ENCODE results near the gene TLL2.

The TLL2 gene

GRCh38 chr10:96468845-96469244 is 44.9 kb downstream of the TLL2 start:
- no peaks in the 10 kb centered on the region for H3K36me3 ChIP-seq (replicated peaks)
- peaks cover 4% of the 10 kb centered on the region for H3K4me1 ChIP-seq
- DNase-seq (ENCODE audit: low spot score in 2 of 2): no peak
- no peaks in the 10 kb centered on the region; the same call in 1 of the 2 replicates for H3K9me3 ChIP-seq
- H3K4me3 ChIP-seq: no peak overlapping the region
- in situ Hi-C loops (cut with MboI; ENCODE audit: low sequenced_read_pairs): no loop called here
- H3K27me3 ChIP-seq (ENCODE audit: low read depth): peaks cover 83% of the 10 kb centered on the region

GRCh38 chr10:96465599-96465998 is 48.1 kb downstream of the TLL2 start:
- Histone ChIP-seq H3K36me3 (replicated peaks) (no peaks in the 10 kb centered on the region), H3K9me3 (no peaks in the 10 kb centered on the region; the same call in 1 of the 2 replicates), H3K27me3 (ENCODE audit: low read depth) (peaks cover 61% of the 10 kb centered on the region), H3K4me1 (no peaks in the 10 kb centered on the region), H3K4me3 (no peak overlapping the region)
- in situ Hi-C loops (cut with MboI; ENCODE audit: low sequenced_read_pairs): no loop called here
- no peak for DNase-seq (ENCODE audit: low spot score in 2 of 2)

- no peaks in the 10 kb centered on the region; the same call in 1 of the 2 replicates for H3K9me3 ChIP-seq
- H3K36me3 ChIP-seq (replicated peaks): no peaks in the 10 kb centered on the region
- in situ Hi-C loops (cut with MboI; ENCODE audit: low sequenced_read_pairs): no loop called here
- H3K4me1 ChIP-seq: no peaks in the 10 kb centered on the region
- peaks cover 43% of the 10 kb centered on the region for H3K27me3 ChIP-seq (ENCODE audit: low read depth)
- H3K4me3 ChIP-seq: no peak overlapping the region
- no peak for DNase-seq (ENCODE audit: low spot score in 2 of 2)
Measured at GRCh38 chr10:96463562-96463961, 50.2 kb downstream of the TLL2 start.

- Histone ChIP-seq H3K27me3 (ENCODE audit: low read depth) (peaks cover 35% of the 10 kb centered on the region), H3K36me3 (replicated peaks) (no peaks in the 10 kb centered on the region), H3K9me3 (no peaks in the 10 kb centered on the region; the same call in 1 of the 2 replicates), H3K4me3 (no peak overlapping the region), H3K4me1 (no peaks in the 10 kb centered on the region)
- in situ Hi-C loops (cut with MboI; ENCODE audit: low sequenced_read_pairs): no loop called here
- DNase-seq (ENCODE audit: low spot score in 2 of 2): no peak
Measured at GRCh38 chr10:96462606-96463151, 51.0 kb downstream of the TLL2 start.

GRCh38 chr10:96460316-96460715 is 53.4 kb downstream of the TLL2 start:
- no peak for DNase-seq (ENCODE audit: low spot score in 2 of 2)
- in situ Hi-C loops (cut with MboI; ENCODE audit: low sequenced_read_pairs): no loop called here
- Histone ChIP-seq H3K4me1 (no peaks in the 10 kb centered on the region), H3K4me3 (no peak overlapping the region), H3K36me3 (replicated peaks) (no peaks in the 10 kb centered on the region), H3K27me3 (ENCODE audit: low read depth) (peaks cover 25% of the 10 kb centered on the region), H3K9me3 (no peaks in the 10 kb centered on the region; the same call in 1 of the 2 replicates)

- H3K4me1 ChIP-seq: no peaks in the 10 kb centered on the region
- no peaks in the 10 kb centered on the region for H3K36me3 ChIP-seq (replicated peaks)
- no peak for DNase-seq (ENCODE audit: low spot score in 2 of 2)
- H3K9me3 ChIP-seq: no peaks in the 10 kb centered on the region
- no peak overlapping the region for H3K4me3 ChIP-seq
- peaks cover 2% of the 10 kb centered on the region; the same call in 1 of the 2 replicates for H3K27me3 ChIP-seq (ENCODE audit: low read depth)
- in situ Hi-C loops (cut with MboI; ENCODE audit: low sequenced_read_pairs): no loop called here
Measured at GRCh38 chr10:96457341-96457740, 56.4 kb downstream of the TLL2 start.

- H3K27me3 ChIP-seq (ENCODE audit: low read depth): peaks cover 2% of the 10 kb centered on the region; the same call in 1 of the 2 replicates
- H3K4me1 ChIP-seq: peaks cover 2% of the 10 kb centered on the region
- H3K9me3 ChIP-seq: no peaks in the 10 kb centered on the region
- no peak for DNase-seq (ENCODE audit: low spot score in 2 of 2)
- in situ Hi-C loops (cut with MboI; ENCODE audit: low sequenced_read_pairs): no loop called here
- H3K4me3 ChIP-seq: no peak overlapping the region
- no peaks in the 10 kb centered on the region for H3K36me3 ChIP-seq (replicated peaks)
Measured at GRCh38 chr10:96456296-96456840, 57.4 kb downstream of the TLL2 start.

DNA sequence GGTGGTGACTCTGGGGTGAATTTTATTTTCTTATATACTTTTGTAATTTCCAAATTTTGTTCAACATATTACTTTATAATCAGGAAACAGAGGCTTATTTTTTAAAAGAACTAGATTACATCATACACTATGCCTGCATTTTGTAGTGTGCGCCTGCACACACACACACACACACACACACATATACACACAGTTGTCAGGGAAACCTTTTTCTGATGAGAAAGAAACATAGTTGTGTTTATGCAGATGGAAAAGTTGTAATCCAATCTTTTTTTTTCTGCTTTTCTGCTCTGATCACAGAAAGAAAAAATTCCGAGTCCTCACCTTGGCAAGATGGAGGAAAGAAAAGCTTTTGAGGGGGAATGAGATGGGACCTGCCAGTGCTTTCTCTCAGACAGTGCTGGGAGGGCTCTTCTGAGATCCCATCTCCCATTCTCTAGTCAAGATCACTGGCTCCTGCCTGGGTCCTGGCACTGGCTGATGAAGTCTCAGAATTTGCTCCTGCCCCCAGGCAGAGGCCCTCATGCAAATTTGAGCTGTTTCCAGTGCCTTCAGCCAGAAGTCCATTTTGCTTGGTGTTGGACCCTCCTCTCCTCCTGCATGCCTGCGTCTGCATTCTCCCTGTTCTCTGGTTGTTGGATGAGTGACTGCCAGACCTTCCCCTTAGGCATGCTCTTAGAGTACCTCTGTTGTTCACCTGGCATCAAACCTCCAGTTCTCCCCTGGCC is 59.7 kb downstream of the TLL2 start:
- Histone ChIP-seq H3K9me3 (no peaks in the 10 kb centered on the region), H3K27me3 (ENCODE audit: low read depth) (peaks cover 3% of the 10 kb centered on the region; the same call in 1 of the 2 replicates), H3K4me3 (no peak overlapping the region), H3K4me1 (peaks cover 14% of the 10 kb centered on the region), H3K36me3 (replicated peaks) (no peaks in the 10 kb centered on the region)
- no peak for DNase-seq (ENCODE audit: low spot score in 2 of 2)
- in situ Hi-C loops (cut with MboI; ENCODE audit: low sequenced_read_pairs): no loop called here

- in situ Hi-C loops (cut with MboI; ENCODE audit: low sequenced_read_pairs): no loop called here
- Histone ChIP-seq H3K4me3 (no peak overlapping the region), H3K4me1 (peaks cover 14% of the 10 kb centered on the region), H3K9me3 (no peaks in the 10 kb centered on the region), H3K27me3 (ENCODE audit: low read depth) (peaks cover 6% of the 10 kb centered on the region; the same call in 1 of the 2 replicates), H3K36me3 (replicated peaks) (no peaks in the 10 kb centered on the region)
- DNase-seq (ENCODE audit: low spot score in 2 of 2): no peak
Measured at GRCh38 chr10:96452494-96453153, 61.1 kb downstream of the TLL2 start.

DNA sequence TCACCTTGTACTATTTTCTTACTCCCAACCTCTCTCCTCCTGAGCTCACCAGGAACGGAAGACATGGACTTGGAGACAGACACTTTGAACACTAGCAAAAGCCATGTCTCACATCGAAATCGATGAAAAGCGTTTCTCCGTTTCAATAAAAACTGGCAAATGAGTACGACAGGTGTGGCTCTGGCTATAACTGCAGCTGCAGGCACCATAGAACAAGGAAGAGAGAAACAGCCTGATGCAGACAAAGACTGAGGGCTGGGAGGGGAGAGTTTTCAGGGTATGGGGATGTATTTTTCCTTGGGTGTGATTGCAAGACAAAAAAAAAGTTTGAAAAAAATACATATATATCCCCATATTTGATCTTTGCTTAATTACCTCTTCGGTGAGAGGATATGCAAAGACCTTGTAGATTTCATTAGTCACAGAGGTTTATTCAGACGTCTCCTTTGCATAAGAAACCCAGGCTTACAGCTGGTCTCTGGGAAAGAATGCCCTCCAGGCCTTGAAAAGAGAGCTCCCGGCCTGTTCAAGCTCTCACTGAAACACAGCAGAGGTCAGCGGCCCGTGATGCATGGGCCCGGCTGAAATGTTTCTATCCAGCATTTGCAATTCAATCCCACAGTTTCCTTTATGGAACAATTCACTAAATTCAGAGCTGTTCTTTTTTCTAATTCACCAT is 63.1 kb downstream of the TLL2 start:
- no peaks in the 10 kb centered on the region for H3K36me3 ChIP-seq (replicated peaks)
- no peak overlapping the region for H3K4me3 ChIP-seq
- in situ Hi-C loops (cut with MboI; ENCODE audit: low sequenced_read_pairs): no loop called here
- H3K4me1 ChIP-seq: peaks cover 14% of the 10 kb centered on the region
- peak; percentile 85 to 96 for DNase-seq (ENCODE audit: low spot score in 2 of 2)
- no peaks in the 10 kb centered on the region for H3K9me3 ChIP-seq
- peaks cover 5% of the 10 kb centered on the region; the same call in 1 of the 2 replicates for H3K27me3 ChIP-seq (ENCODE audit: low read depth)

DNA sequence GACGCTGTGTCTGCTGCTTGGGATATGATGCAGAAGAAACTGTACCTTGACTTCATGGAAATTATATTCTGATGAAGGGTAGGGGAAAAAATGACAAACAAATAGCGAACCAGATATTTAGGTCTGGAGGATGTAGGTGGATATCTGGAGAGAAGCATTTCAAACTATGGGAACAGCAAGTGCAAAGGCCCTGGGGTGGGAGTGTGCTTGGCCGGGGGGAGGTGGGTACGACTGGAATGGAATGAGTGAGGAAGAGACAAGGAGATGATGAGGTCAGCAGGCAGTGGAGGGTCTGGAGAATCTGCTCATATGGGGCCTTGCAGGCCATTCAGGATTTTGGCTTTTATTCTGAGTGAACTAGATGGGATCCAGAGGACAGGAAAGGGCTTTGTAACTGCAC is 65.2 kb downstream of the TLL2 start:
- in situ Hi-C loops (cut with MboI; ENCODE audit: low sequenced_read_pairs): no loop called here
- H3K9me3 ChIP-seq: no peaks in the 10 kb centered on the region
- peaks cover 14% of the 10 kb centered on the region for H3K4me1 ChIP-seq
- H3K4me3 ChIP-seq: no peak overlapping the region
- H3K27me3 ChIP-seq (ENCODE audit: low read depth): peaks cover 7% of the 10 kb centered on the region; the same call in 1 of the 2 replicates
- DNase-seq (ENCODE audit: low spot score in 2 of 2): no peak
- H3K36me3 ChIP-seq (replicated peaks): no peaks in the 10 kb centered on the region

DNA sequence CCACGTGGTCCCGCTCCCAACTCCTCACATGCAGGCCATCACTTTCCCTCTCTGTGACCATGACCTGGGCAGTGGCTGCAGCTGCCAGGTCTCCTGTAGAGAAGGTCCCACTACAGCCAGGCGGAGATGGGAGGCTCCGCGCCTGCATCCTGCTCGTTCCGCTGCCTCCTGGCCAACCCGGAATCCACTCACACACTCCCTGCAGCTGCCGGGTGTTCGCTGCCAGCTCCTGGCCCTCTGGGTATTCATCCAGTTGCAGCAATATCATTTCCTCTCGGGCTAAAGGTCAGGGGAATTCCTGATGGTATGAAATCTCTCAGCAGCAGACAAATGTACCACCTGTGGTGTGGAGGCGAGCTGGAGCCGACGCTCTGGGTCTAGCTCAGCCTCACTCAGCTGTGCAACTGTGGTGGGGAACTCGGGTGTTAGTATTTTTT is 65.7 kb downstream of the TLL2 start:
- Histone ChIP-seq H3K27me3 (ENCODE audit: low read depth) (peaks cover 7% of the 10 kb centered on the region; the same call in 1 of the 2 replicates), H3K36me3 (replicated peaks) (no peaks in the 10 kb centered on the region), H3K9me3 (no peaks in the 10 kb centered on the region), H3K4me1 (peaks cover 14% of the 10 kb centered on the region), H3K4me3 (no peak overlapping the region)
- DNase-seq (ENCODE audit: low spot score in 2 of 2): no peak
- in situ Hi-C loops (cut with MboI; ENCODE audit: low sequenced_read_pairs): no loop called here

DNA sequence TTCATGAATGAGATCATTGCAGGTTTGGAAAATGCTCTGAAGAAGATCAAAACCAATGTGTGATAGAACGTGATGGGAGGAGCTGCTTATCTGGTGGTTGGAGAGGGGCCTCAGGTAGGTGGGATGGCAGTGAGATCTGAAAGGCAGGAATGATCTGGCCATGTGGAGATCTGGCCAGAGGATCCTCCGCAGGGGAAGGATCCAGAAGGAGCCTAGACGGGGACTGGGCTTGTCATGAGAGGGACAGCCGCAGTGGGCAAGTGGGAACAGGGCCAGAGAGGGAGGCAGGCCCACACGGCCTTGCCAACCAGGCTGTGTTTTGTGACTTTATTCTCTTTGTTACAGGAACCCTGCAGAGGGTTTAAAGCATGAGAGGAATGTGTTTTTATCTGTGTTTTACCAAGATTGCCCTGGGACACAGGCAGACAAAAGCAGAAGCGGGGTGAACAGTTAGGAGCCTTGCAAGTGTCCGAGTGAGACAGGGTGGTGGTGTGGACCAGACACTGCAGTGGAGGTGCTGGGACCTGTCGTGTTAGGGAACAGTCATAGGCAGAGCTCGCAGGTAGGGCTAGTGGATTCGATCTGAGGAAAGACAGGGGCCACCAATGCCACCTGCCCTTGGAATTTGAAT is 66.6 kb downstream of the TLL2 start:
- H3K27me3 ChIP-seq (ENCODE audit: low read depth): peaks cover 7% of the 10 kb centered on the region; the same call in 1 of the 2 replicates
- no peaks in the 10 kb centered on the region for H3K9me3 ChIP-seq
- no peak for DNase-seq (ENCODE audit: low spot score in 2 of 2)
- H3K4me3 ChIP-seq: no peak overlapping the region
- peaks cover 14% of the 10 kb centered on the region for H3K4me1 ChIP-seq
- in situ Hi-C loops (cut with MboI; ENCODE audit: low sequenced_read_pairs): no loop called here
- H3K36me3 ChIP-seq (replicated peaks): no peaks in the 10 kb centered on the region
